T-helper 9 cell (primary cell): ENCODE results near the gene AP3B1.
"Not testable (repeated sequence)": the region's sequence is repeated elsewhere in the genome, so short reads cannot be mapped to it uniquely, and the experiment has no call there.

Experiments
- DNase-seq: peaks from one replicate; pipeline ENCODE4 v3.0.0-alpha.2; 2020

The AP3B1 gene

GRCh38 chr5:78060421-78060820, 234.1 kb downstream of the AP3B1 start:
- DNase-seq, result no peak

- DNase-seq, result no peak
Measured at GRCh38 chr5:78058625-78059024, 235.9 kb downstream of the AP3B1 start.

DNA sequence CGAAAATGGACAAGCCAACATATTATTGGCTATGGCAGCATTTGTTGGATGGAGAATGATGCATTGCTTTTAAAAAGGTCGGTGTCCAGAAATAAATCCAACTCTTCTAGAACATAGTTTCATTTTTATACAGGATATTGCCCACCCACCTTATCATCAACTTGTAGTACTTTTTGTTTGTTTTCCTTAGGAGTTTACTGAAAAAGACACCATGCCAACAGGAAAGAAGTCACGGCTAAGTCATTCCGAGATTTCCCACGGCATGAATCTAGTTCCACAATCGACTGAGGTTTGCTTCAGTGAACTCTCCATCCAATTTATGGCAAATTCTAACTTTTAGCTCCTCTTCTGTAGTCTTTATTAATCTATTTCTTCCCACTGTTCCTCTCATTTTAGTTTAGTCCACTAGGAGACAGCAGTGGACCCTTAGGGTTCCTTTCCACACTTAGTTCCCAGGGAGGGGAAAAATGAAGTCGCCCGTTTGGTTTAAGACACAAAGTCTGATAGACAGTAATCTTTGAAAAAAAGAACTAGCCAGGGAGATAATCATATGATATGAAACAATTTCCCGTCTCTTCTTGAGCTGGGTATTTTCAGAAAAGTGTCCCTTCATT, 237.5 kb downstream of the AP3B1 start:
- no peak for DNase-seq

DNA sequence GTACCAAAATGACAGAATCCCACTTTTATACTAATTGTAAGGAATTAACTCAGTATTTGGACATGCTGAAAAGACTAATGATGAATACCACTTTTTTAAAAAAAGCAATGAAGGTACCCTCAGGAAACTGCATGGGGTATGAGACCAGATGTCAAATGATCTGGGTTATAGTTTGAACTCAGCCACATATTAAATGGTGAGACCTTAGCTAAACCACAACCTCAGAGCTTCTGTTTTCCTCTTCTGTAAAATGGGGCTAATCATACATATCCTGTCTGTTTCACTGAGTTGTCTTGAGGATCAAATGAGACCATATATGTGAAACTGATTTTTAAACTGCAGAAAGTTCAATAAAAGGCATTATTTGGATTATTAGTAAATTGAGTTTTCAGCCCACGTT, 238.4 kb downstream of the AP3B1 start:
- DNase-seq, result no peak

DNA sequence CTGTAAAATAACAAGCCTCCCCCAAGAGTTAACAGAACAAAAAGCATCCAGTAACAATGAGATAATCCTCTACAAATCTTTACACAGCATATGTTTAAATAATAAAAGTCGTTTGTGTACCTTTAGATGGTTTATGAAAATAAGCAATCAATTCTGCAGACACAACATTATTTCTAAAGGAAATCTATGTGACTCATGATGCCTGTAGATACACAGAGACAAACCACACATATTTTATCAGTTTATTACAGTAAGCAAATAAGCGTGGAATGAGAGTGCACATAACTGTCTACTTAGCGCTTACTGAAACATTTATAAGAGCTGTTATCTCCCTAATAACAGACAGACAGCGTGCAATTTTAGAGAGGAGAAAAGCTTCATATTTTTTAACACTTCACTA, 243.6 kb downstream of the AP3B1 start:
- no peak for DNase-seq

GRCh38 chr5:78046823-78047222, 247.7 kb downstream of the AP3B1 start:
- not testable (repeated sequence) for DNase-seq

GRCh38 chr5:78046006-78046405, 248.5 kb downstream of the AP3B1 start:
- DNase-seq, result no peak

- DNase-seq, result no peak
Measured at GRCh38 chr5:78041805-78042204, 252.7 kb downstream of the AP3B1 start.

DNA sequence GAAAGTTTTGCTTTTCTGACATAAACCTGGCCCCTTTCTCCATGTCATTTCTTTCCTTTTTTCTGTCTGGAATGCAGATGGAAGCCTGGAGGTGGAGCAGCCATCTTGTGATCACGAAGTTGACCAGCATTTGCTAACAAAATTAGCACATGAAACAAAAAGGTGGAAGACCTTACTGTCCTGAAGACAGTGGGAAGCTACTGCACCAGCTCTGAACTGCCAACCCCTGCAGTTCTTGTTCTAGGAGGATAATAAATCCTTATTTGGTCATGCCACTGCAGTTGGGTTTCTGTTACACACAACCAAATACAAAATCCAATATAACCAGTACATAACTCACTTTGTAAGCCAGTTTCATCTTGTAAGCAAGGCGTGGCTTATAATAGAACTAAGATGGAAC, 269.0 kb downstream of the AP3B1 start:
- DNase-seq, result no peak

- no peak for DNase-seq
Measured at GRCh38 chr5:78019744-78020143, 274.8 kb downstream of the AP3B1 start.

GRCh38 chr5:78016863-78017529, 277.5 kb downstream of the AP3B1 start:
- no peak for DNase-seq

DNA sequence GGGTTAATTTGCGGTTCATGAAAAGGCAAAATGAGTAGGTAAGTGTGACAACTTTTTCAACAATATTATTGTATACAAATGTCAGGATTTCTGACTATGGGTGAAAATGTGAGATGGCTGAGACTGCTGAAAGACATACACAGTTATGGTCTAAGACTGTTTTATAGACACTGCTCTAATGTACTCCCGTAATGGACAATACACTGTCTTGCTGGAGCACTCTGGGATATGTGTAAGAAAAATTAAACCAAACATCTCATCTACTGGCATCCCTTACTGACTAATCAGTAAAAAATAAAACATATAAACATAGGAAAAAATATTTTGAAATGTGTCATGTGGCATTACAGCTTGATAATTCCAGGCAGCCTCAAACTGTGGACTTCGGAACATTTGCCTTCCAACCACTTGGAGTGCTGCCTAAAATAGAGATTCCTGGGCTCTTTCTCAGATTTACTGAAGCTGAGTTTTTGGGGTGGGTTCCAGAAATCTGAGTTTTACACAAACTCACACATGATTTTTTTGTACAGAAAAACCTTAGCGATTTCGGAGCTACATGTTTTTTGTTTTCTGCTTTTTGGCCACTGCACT, 284.5 kb downstream of the AP3B1 start:
- no peak for DNase-seq

DNA sequence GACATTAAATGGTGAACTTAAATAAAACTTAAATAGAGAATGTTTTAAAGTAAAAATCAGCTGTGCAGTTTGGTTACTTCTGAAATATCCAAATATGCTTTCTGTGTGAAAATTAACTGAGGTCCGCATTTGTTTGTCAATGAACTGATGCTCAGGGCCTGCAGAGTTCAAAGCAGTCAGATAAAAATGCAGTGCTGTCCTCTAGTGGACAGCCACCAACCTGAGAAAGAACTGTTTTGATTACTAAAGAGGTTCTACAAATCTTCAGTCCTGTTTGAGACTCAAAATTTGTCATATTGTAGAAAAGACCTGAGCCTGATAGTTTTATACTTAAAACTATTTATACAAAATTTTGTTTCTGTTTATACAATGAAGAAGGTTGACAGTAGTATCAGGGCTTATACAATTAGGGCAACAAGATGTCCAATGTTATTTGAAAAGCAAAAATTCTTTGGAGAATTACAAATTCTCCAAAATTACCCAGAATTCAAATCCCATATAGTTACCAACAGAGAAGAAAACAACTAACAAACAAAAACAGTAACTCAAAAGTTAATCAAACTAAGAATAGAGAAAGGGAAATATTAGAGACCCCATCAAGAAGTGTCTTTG, 286.0 kb downstream of the AP3B1 start:
- no peak for DNase-seq

DNA sequence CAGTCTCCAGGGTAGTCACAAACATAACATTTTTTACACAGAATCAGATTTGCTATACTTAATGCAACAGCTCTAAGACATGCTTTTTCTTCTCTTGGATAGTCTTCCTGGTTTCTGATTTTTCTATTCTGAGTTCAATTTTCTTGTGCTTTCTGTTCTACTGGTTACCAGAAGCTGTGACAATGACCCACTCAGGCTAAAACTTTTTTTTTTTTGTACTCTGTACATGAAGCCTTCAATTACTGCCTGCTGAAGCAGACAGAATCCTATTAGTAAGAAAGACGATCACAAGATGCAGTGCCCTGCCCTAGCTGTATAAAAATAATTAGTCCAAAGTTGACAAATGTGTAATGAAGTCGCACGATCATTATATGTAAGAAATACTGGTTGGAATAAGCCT, 287.3 kb downstream of the AP3B1 start:
- no peak for DNase-seq

DNA sequence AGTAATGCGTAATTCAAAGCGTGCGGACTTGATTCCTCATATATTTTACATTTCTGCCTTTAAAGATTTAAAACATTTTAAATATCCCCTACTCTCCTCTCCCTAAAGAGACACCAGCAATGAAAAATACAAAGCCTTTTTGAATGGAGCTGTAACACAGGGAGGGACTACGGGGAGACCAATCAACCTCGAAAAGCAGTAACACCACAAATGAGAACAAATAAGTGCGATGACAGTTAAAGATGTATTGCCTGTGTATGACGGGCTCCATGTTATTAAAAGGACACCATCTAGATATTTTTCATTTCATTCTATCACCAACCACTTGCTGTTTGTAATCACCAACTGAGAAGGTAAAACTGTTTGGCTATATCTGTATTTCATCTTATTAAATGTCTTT, 288.0 kb downstream of the AP3B1 start:
- no peak for DNase-seq

DNA sequence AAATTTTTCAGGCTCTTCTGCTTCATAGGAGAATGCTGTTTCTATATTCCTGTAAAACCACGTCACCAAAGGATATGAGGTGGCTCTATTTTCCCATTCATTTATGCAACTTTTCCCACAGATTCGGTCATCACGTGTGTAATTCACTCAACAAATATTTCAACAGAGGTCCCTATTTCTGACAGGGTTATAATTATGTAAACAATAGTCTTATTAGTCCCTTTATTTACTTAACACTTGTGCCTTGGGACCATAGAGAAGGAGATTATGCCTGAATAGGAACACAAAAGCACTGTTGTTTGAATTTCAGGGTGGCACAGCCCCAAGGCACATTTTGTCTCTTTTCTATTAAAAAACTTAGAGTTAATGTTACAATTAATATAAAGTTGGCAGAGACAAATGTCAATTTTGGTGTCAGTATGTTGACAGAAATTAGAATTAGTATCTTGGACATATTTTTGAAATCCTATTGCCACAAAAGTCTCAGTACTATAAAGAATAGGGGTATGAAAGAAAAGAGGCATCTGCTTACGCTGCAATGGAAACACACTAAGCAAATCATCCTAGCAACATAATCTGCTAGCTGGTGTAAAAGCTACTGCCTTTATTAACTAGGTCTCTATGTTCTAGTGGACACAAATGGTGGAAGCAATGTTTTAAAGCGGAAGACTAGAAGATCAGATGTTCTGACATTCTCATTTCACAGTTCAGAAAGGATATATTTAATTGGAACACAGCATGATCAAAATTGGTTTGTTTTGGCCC, 289.3 kb downstream of the AP3B1 start:
- no peak for DNase-seq

DNA sequence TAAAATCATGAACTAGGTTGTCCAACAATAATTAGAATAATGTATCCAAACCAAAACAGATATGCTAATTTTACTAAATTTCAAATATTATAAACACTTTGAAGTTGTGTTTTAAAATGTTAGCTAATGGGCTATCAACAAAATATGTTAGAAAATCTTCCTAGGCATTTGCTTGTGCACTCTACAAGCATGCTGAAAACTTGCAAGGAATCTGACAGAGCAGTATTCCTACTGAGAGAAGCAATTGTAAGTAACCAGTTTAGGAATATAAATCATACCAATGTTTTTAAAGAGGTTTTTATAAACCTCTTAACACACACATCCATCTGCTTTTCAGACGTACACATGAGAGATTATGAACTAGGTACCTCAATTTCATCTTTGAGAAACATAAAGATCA, 289.9 kb downstream of the AP3B1 start:
- no peak for DNase-seq

DNA sequence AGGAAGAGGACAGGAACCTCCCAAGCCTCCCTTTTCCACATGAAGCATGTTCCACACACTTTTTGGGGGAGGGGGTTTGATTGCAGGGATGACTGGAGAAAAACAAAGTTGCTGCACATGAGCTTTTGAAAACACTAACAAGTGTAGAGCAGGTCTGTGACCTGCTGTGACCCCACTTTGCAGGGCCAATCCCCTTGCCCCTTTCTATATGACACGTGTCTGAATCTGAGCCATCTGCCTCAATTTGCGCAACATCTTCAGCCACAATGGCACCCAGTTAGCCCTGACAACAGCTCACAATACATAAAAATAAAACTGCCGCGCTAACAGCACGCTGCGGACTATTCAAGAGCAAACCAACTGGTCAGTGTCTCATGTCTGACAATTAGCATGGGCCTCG, 290.6 kb downstream of the AP3B1 start:
- no peak for DNase-seq

DNA sequence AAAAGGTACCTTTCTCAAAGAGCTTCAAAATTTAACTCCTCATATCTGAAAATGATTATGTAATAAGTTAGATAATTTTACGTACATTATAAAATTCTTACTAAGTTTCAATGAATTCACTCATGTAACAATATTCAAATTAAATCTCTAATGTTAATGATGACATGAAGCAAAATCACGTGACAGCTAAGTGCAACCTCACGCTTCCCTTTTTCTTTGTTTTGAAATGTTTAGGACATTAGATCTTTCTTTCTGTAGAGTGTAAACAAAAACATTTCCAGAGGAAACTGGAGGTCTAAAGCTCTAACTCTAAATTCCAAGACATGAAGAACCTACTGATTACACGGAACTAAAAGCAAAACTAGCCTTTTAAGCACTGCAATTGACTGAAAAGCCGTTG, 291.0 kb downstream of the AP3B1 start:
- no peak for DNase-seq

DNA sequence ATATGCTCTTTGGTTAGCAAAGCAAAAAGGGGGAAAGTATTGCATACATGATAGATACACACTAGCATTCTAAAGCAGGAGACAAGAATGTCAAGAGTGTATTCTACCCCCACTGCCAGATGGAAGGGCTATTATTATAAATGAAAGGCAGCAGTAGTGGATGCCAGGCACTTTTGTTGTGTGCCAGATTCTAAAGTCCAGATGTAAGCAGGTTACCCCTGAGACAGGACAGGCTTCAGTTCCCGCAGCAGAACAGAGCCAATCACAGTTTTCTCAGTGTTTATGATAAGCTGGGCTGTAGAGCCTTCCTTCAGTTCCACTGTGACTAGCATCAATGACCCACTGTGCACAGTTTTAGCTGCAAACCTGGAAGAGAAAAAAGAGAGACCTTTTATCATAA, 291.8 kb downstream of the AP3B1 start:
- DNase-seq, result no peak

- no peak for DNase-seq
Measured at GRCh38 chr5:78001197-78001596, 293.3 kb downstream of the AP3B1 start.

DNA sequence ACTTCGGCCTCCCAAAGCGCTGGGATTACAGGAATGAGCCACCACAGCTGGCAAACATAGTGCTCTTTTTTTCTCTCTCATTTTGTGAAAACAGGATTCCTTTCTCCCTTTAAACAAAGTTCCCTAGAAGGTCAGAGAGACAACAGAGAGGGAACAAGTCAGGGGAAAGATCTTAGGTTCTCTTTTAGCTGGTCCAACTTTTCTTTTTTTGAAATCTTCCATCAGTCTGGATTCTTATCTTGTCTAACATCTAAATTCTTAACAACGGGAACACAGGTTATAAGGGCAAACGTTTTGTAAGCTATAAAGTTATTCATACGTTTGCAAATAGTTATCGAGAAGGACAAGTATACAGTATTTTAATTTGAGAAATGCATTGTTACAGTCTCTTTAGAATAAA, 294.3 kb downstream of the AP3B1 start:
- DNase-seq, result no peak

DNA sequence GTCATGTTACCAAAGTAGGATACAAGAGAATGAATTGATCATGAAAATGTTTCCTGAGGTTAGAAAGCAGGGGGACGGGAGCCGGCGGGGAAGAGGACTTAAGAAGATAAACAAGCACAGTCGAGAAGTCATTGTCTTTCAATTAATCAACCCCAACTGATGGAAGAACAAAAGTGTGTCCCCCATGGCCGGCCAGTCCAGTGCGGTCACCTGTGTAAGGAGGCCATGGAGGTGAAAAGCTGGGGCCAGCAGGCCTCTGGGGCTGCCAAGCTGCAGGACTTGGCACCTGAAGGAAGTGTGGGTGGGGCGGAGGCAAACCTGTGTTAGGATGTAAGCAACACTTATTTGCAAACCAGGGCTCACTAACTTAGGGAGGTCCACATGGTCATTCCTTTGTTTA, 295.1 kb downstream of the AP3B1 start:
- DNase-seq, result no peak
